CD4-positive, alpha-beta T cell treated with Interleukin-17A for 4 hours (primary cell): Measurements from ENCODE around the gene GFPT1.
"Not testable (repeated sequence)": the region's sequence is repeated elsewhere in the genome, so short reads cannot be mapped to it uniquely, and the experiment has no call there.

Source experiments
- DNase-seq: peaks from one replicate; pipeline ENCODE4 v3.0.0-alpha.2; 2020; ENCODE audit warnings: mixed read lengths

Gene GFPT1

GRCh38 chr2:69386789-69387734 lies at the start of gene GFPT1:
Gene GFPT1, minus strand, starts transcription at chr2:69387227. Its CDS starts 156 bp downstream, at chr2:69387071.
- peak; percentile 98 for DNase-seq

DNA sequence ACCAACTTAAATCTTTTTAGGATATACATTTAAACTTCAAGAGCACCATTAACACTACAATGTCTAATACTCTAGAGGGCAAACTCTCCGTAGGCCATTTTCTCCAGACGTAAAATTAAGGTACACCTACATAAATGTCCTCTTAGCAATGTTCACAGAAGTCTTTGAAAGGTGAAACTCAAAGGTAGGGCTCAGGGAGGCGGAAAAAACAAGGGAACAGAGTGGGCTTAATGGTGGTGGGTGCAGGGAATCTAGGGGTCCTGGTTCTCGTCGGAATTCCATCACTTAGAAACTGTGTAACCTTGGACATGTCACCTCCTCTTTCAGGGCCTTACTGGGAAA lies 49.5 kb upstream of the GFPT1 start:
- DNase-seq, result no peak

GRCh38 chr2:69434753-69435152 lies 47.7 kb upstream of the GFPT1 start:
- DNase-seq, result no peak

DNA sequence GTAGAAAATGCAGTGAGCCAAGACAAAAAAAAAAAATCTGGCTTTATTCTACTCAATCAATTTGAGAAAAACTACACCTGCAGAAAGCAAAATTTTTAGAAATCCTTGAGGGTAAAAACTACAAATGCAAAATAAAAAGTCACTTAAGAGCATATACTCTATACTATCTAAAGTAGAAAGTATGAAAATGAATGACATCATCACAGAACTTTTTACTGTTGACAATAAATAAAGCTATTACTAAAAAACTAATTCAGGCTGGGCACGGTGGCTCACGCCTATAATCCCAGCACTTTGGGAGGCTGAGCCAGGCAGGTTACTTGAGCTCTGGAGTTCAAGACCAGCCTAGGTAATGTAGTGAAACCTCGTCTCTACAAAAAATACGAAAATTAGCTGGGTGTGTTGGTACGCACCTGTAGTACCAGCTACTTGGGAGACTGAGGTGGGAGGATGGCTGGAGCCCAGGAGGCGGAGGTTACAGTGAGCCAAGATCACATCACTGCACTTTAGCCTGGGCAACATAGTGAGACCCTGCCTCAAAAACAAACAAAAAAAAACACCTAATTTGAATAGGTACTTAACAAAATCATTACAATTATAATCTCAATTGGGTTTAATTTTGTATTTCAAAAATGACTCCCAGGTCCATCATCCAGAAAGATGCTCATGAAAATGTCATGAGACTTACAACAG lies 42.6 kb upstream of the GFPT1 start:
- no peak for DNase-seq

DNA sequence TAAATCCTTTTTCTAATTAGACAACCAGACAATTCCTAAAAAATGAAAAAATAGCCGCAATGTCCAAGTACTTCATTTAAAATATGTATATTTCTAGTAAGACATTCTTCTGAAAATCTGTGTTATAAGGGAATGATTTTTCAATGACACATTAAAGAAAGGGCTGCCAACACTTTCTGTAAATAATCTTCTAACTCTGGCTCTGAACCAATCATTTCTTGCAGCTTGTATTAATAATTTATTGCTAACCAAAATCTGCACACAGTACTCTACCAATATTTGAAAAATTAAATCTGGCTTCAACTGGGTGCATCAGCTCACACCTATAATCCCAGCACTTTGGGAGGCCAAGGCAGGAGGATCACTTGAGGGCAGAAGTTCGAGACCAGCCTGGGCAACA lies 42.0 kb upstream of the GFPT1 start:
- DNase-seq, result no peak

DNA sequence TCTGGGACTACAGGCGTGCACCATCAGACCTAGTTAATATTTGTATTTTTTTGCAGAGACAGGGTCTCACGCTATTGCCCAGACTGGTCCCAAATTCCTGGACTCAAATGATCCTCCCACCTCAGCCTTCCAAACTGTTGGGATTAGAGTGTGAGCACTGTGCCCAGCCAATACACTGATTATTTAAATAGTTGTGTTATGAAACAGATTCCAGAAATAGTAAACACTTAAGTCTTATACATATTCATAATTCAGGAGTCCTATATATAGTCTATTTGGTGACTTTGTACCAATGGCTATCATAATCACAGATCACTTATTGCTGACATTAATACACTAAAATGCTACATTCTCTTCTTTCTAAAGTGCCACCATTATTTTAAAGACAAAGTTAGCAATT lies 37.4 kb upstream of the GFPT1 start:
- DNase-seq, result no peak

- no peak for DNase-seq
Observed at GRCh38 chr2:69422198-69422597, 35.2 kb upstream of the GFPT1 start.

DNA sequence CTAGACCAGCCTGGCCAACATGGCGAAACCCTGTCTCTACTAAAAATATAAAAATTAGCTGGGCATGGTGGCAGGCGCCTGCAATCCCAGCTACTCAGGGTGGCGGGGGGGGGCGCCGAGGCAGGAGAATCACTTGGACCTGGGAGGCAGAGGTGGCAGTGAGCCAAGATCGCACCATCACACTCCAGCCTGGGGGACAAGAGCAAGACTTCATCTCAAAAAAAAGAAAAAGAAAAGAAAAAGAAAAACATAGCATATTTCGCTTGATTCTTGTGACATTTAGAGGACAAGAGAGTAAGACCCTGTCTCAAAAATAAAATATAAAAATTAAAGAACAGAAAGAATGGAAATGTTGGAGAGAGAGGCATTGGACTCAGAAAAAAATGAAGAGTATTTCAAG lies 32.1 kb upstream of the GFPT1 start:
- DNase-seq, result not testable (repeated sequence)

DNA sequence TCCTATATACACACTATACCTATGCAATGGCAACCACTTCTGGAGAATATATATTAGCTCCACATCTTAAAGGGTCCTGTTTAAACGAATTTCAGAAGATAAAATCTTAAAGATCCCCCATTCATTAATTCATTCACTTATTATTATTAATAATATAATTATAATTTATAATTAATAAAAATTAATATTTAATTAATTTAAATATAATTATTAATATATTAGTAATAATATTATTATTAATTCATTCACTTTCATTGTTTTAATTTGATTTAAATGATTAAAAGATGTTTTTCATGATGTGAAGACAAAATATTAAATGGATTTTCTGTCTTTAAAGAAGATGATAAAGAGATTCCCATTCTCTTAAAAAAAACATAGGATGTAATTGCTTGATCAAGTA lies 29.1 kb upstream of the GFPT1 start:
- DNase-seq, result no peak

GRCh38 chr2:69411120-69411519 lies 24.1 kb upstream of the GFPT1 start:
- no peak for DNase-seq

DNA sequence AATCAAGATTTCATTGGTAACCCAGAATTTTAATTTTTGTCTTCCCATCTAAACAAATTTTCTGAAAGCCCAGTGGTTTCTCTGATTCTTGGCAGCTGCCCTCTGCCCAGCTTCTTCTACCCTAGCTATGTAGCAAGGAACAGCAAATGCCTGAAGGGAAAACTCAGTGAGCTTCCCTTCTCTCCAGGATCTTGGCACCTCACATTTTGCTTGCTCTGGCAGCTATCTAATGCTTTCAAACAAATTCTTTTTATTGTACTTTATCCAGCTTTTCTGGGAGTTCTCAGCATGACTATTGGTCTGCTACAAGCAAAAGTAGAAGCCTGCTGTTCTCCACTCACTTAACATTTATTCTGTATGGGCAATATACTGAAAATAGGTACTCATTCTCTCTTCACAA lies 18.3 kb upstream of the GFPT1 start:
- DNase-seq, result no peak

GRCh38 chr2:69400121-69400520 lies 13.1 kb upstream of the GFPT1 start:
- no peak for DNase-seq

DNA sequence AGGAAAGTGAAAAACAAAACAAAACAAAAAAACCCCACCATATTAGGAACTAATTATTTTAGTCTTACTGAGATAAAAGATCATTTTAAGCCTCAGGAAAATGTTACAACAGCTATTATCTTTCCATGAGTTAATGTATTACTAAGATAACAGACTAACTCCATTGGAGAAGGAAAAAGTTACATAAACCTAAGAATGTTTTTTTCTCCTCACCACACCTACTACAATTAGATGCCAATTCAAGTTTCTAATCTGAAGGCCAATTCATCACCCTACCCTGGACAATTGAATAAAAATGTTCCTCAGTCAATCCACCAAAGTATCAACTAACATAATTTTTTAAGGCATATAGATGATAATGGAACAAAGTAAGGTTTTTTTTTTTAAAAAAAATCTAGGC lies 10.2 kb upstream of the GFPT1 start:
- DNase-seq, result no peak

GRCh38 chr2:69395866-69396265 lies 8.8 kb upstream of the GFPT1 start:
- no peak for DNase-seq

DNA sequence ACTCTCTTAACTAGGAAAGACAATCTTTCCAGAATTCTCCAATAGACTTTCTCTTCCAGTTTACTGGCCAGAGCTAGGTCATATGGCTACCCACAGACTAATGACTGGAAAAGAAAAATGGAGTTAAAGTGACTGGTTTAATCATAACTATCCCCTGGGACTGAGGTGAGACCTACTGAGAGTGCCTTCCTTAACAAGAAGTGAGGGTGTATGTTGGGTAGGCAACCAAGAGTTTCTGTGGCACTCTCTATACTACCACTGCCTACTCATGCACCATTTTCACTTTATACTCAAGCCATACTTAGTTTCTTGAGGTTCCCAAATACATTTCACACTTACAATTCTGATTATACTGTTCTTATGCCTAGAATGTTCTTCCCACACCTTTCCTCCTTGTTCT lies 6.9 kb upstream of the GFPT1 start:
- DNase-seq, result no peak

GRCh38 chr2:69390471-69390870 lies 3.4 kb upstream of the GFPT1 start:
- no peak for DNase-seq

- DNase-seq, result no peak
Observed at GRCh38 chr2:69390001-69390400, 3.0 kb upstream of the GFPT1 start.

- no peak for DNase-seq
Observed at GRCh38 chr2:69389271-69389670, 2.2 kb upstream of the GFPT1 start.

GRCh38 chr2:69387770-69388481 lies 899 bp upstream of the GFPT1 start:
- DNase-seq, result no peak

DNA sequence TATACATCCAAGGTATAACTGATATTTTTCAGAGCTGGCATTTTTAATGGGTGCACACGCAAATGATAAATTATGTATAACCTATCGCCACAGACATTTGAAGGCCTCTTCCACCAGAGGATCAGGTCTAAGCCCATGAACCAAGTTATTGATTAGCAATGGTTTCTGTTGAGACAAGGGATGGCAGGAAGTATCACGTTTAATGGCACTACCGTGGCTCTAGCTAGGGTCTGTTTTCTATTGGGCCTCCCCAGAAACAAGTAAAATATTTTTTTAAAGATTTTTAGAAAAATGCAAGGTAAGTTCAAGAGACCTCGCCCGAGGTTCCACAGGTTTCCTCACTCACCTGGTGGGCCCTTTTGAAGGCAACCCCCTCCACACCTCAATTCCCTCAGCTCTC lies 667 bp downstream of the GFPT1 start:
- no peak for DNase-seq

DNA sequence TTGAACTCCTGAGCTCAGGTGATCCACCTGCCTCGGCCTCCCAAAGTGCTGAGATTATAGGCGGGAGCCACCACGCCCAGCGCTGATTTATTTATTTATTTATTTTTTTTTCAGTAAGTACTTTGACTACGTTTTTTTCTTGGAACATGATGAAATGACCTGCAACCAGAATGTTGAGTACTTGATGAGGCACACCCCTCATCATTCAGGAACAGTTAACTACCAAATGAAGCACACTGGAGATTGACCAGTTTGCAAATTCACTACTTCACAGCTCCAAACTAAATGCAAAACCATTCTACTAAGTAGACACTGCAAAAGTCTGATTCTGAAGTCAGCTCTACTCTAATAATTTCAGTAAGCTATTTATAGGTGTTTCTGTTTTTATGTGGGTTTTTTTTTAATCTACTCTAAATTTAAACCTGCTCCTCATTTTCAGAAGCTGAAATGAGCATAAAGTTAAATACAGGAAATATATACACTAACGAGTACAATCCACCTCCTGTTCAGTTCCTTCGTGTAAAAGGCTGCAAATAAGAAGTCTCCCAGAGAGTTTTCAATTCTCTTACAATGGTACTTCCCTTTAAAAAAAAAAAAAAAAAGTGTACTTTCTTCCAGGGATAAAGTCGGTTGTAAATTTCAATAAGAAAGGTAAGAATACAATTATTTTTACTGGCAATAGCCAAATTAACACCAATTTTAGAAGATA lies 1.4 kb downstream of the GFPT1 start:
- no peak for DNase-seq

DNA sequence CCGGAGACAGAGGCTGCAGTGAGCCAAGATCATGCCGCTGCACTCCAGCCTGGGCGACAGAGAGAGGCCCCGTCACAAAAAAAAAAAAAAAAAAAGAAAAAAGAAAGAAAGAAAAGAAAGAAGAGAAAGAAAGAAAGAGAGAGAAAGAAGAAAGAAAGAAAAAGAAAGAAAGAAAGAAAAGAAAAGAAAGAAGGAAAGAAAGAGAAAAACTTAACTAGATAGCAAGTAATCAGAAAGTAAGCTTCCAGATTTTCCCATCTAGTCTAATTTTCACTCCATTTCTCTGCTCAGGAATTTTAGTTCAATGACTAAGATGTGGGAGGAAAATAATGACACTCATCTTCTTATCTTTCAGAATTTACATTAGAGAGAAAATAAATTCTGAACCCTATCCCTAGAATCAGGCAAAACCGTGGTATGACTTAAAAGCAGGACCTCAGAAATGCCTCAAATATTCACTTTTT lies 2.4 kb downstream of the GFPT1 start:
- DNase-seq, result no peak
